SK-N-MC (cell line): ENCODE measurements around the gene FERD3L.

Experiments used
- EZH2 ChIP-seq: fragments of 200-600 bp; sonication (generic); IDR thresholded peaks from one replicate; pipeline ENCODE4 v1.6.1; 2017; ENCODE audit warnings: antibody characterized with exemption
- FOXP2 ChIP-seq: optimal IDR thresholded peaks from 2 replicates; pipeline ENCODE3; 2011; ENCODE audit warnings: mild to moderate bottlenecking, moderate library complexity; ENCODE audit not compliant: insufficient read depth; ENCODE audit errors: extremely low read length, control extremely low read depth
- POLR2AphosphoS5 ChIP-seq: IDR thresholded peaks from 2 replicates; pipeline ENCODE4 v1.6.1; 2012; ENCODE audit warnings: mild to moderate bottlenecking, low read depth, low read length, borderline replicate concordance

- TF ChIP-seq POLR2AphosphoS5 = no peak; the same call in none of the 2 replicates
- TF ChIP-seq EZH2 = no peak
- TF ChIP-seq FOXP2 = no peak
These were observed 33.5 kb downstream of the FERD3L start for GRCh38 chr7:19111474-19112273.
